Smooth muscle cell of the brain vasculature (primary cell): ENCODE measurements around the gene TRIP12.
"Not testable (repeated sequence)": the region's sequence is repeated elsewhere in the genome, so short reads cannot be mapped to it uniquely, and the experiment has no call there.

Experiments used
- DNase-seq: peaks from one replicate; pipeline ENCODE4 v3.0.0-alpha.2; 2012; ENCODE audit warnings: low read depth, low spot score

TRIP12 gene

GRCh38 chr2:229774237-229774636 is 147.6 kb downstream of the TRIP12 start:
- no peak for DNase-seq

GRCh38 chr2:229768235-229768634 is 153.6 kb downstream of the TRIP12 start:
- DNase-seq, result no peak

- DNase-seq, result no peak
Observed at GRCh38 chr2:229765721-229766120, 156.1 kb downstream of the TRIP12 start.

- no peak for DNase-seq
Observed at GRCh38 chr2:229761663-229762062, 160.1 kb downstream of the TRIP12 start.

- not testable (repeated sequence) for DNase-seq
Observed at GRCh38 chr2:229757462-229757861, 164.3 kb downstream of the TRIP12 start.

- no peak for DNase-seq
Observed at GRCh38 chr2:229752970-229753729, 168.7 kb downstream of the TRIP12 start.

GRCh38 chr2:229749779-229750178 is 172.0 kb downstream of the TRIP12 start:
- no peak for DNase-seq

- no peak for DNase-seq
Observed at GRCh38 chr2:229748950-229749349, 172.9 kb downstream of the TRIP12 start.

GRCh38 chr2:229742691-229743090 is 179.1 kb downstream of the TRIP12 start:
- DNase-seq, result not testable (repeated sequence)

GRCh38 chr2:229740279-229740678 is 181.5 kb downstream of the TRIP12 start:
- no peak for DNase-seq

GRCh38 chr2:229738024-229738625 is 183.7 kb downstream of the TRIP12 start:
- DNase-seq, result no peak

GRCh38 chr2:229734410-229734809 is 187.4 kb downstream of the TRIP12 start:
- no peak for DNase-seq

GRCh38 chr2:229733611-229734245 is 188.1 kb downstream of the TRIP12 start:
- DNase-seq, result no peak

GRCh38 chr2:229732897-229733296 is 188.9 kb downstream of the TRIP12 start:
- no peak for DNase-seq

- DNase-seq, result no peak
Observed at GRCh38 chr2:229731916-229732315, 189.9 kb downstream of the TRIP12 start.

- no peak for DNase-seq
Observed at GRCh38 chr2:229731363-229731762, 190.4 kb downstream of the TRIP12 start.

GRCh38 chr2:229728370-229728769 is 193.4 kb downstream of the TRIP12 start:
- no peak for DNase-seq

GRCh38 chr2:229726643-229727042 is 195.2 kb downstream of the TRIP12 start:
- no peak for DNase-seq

GRCh38 chr2:229725716-229726574 is 195.9 kb downstream of the TRIP12 start:
- no peak for DNase-seq

- DNase-seq, result not testable (repeated sequence)
Observed at GRCh38 chr2:229723192-229723591, 198.6 kb downstream of the TRIP12 start.

GRCh38 chr2:229719926-229720647 is 201.7 kb downstream of the TRIP12 start:
- no peak for DNase-seq
